GM19455 (cell line): ENCODE measurements around the gene CUX1.
A peak's percentile ranks its signal among the peaks of the same experiment; 100 is the strongest.
"Not testable (repeated sequence)": the region's sequence is repeated elsewhere in the genome, so short reads cannot be mapped to it uniquely, and the experiment has no call there.

Source experiments
- ATAC-seq: cut with Tn5 transposase; IDR thresholded peaks from one replicate; pipeline ENCODE4 v1.9.1; 2021; ENCODE audit not compliant: unreplicated experiment

Gene CUX1

DNA sequence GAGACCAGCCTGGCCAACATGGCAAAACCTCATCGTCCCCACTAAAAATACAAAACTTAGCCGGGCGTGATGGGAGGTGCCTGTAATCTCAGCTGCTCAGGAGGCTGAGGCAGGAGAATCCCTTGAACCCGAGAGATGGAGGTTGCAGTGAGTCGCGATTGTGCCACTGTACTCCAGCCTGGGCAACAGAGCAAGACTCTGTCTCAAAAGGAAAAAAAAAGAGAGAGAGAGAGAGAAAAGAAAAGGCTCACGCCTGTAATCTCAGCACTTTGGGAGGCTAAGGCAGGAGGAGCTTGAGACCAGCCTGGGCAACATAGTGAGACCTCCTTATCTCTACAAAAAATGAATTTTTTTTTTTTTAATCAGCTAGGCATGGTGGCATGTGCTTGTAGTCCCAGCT is 157.6 kb downstream of the CUX1 start:
- ATAC-seq, result no peak

DNA sequence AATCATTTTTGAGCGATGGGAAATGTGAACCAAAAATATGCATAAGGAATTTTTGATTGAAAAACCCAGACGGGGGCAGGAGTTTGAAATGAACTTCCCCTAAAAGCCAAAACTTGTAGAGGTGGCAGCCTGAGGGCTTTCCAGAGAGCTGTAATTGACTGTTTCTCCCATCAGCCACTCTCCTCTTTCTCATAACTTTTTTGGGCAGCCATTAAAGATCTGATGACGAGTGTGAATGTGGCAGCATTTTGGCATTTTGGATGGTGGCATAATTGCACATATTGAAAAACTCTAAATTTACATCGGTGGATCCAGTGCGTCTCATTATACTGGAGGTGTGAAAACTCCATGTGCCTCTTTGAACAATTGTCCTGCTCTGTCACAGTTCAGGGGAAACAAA is 159.0 kb downstream of the CUX1 start:
- ATAC-seq, result no peak

DNA sequence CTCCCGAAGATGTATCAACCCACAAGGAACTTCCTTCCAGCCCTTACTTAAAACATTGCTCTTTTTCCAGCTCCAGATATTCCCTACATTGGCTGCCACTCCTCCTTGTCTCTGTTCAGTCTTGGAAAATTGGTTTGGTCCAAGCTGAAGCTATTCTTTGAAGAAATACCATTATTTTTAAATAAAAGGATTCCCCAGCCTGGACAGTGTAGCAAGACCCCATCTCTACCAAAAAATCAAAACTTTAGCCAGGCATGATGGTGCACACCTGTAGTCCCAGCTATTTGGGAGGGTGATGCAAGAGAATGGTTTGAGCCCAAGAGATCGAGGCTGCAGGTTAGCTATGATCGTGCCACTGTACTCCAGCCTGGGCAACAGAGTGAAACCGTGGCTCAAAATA is 159.8 kb downstream of the CUX1 start:
- no peak for ATAC-seq

DNA sequence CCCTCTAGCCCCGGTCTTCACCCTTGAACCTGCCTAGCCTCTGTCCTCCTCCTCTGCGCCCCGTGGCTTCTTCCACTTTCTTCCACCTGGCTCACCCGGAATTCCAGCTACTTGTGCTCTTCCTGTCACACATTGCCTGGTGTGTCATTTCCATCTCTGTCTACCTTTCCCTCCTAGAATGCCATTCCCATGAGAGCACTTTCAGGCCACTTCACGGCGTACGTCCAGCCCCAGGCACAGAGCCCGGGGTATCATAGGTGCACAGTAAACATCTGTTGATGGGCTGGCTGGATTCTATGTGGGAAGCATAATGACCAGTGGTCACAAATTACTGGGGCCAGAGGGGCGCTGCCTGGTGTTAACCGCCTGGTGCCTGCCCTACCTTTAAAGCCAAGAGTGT is 161.3 kb downstream of the CUX1 start:
- ATAC-seq, result no peak

DNA sequence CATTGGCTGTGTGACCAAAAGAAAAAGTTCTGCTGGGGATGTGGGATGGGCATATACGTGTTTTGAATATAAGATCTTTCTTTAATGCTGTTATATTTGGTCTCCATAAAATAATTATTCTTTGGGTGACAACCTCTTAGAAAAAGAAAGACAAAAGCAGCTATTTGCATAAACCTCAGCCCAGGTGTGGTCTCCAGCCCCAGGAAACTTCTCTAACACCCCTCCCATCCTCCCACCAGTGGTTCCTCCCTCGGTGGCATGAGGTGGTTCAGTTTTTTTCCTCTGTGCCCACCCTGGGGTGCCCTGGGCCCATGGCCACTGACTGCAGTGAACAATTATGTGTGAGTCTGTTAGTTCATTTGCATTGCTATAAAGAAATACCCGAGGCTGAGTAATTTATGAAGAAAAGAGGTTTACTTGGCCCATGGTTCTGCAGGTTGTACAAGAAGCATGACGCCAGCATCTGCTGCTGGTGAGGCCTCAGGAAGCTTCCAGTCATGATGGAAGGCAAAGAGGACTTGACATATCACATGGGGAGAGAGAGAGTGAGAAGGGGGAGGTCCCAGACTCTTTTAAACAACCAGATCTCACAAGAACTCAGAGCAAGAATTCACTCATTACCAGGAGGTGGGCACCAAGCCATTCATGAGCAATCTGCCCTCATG is 165.9 kb downstream of the CUX1 start:
- no peak for ATAC-seq

DNA sequence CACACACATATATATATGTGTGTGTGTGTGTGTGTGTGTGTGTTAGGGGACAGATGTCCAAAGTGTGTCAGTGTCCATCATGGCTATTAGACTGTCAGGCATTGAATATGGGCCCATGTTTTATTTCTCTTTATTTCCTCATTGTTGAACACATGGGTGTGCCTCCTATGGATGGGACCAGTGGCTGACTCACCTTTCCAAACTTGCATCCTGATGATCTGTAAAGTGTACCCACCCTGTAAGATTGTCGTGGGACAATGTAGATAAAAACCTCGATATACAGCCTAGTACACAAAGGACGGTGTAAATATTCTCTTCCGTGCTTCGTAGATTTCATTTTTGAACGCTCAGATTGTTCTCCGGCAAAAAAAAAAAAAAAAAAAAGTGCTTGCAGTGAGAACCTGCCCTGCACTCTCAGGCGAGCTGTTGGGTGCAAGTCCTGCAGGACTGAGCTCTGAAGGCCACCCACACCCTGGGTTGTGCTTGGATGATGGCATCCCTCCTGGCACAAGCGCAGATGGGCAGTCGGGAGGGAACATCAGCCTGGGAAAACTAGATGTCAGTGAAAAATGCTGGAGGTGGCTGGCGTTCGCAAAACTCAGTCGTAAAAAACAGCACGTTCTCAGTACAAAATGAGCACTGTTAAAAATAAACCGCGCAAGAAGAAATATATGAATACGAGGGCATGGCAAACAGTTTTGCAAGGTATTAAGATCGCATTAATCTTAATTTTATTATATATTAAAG is 166.9 kb downstream of the CUX1 start:
- ATAC-seq, result no peak

DNA sequence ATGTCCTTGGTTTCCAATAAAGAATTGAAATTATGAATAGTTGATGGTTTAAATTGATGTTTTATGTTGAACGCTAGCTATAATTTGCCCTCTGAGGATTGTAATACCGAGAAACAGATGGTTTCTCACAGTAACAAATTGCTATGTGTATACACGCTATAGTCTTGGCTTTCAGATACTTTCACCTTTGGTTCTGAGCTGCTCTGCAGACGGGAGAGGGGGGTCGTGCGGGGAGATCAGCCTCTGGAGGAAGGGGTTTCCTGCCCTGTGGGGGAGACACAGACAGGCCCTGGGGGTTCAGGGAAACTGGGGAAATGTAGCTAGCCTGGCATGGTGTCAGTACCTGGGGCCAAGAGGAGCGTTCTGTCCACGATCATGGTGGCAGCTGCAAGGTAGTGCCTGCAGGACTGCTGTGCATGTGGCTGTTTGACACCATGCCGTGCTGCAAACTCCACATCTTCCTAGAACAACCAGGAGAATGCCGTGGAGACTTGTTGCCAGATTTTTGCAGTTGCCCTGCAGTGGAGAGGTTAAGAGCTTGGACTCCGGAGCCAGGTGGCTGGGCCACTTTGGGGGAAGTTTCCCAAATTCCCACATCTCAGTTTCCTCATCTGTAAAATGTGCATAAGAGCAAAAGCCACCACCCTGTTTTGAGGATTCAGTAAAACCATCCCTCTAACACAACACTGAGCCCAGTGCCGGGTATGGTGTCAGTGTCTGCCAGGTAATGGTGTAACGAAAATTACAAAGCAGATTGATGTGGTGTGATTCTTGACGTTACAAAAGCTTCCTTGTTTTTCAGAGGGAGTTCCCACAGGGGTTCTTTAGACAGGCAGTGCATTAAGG is 167.9 kb downstream of the CUX1 start:
- no peak for ATAC-seq

DNA sequence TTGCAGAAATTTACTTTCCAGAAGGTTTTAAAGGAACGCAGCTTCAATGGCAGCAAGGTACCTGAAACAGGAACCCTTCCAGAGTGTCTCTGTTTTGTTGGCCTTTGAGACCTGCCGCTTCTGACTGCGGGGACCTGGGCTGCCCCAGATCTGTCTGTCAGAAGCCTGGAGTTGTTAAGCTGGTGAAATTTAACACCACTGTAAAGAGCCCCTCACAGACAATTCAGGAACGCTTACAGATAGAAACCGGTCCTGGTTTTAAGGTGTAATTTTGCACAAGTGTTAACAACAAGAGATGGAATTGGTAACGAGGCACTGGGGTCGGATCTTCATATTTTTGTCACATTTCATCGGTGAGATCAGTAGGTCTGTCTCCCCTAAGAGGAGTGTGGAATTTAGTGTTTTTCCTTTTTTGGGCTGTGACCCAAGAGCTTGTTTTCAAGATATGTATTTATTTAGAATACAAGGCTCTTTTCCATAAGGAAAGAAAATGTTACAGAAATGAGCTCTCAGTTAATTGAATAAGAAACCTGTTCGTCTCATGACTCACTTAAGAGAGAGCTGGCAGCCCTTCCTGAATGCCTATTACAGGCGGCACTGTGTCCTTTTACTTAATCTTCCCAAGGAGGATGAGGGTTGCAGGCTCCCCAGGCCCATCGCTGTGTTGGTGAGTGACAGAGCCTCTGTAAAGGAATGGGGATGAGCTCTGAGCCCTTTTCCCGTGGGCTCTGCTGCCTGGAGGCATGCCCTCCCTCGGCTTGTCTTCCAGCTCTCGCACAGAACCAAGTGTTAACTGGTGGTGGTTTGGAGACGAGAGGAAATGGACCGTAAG is 168.7 kb downstream of the CUX1 start:
- ATAC-seq, result no peak

DNA sequence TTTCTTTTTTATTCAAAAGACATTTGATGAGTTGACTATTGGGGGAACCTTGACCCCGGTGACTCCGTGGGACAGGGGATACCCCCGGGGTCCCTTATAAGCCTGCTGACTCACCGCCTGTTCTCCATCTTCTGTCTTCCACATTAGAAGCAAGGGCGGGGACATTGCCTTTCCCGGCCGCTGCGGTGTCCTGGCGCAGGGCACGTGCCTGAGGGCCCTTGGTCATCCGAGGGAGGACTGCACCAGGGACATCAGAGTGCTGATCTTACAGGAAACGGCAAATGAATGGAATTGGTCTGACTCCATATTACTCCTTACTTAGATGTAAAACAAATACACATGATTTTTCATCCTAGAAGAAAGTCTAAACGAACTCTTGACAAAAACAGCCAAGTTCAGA is 170.1 kb downstream of the CUX1 start:
- no peak for ATAC-seq

DNA sequence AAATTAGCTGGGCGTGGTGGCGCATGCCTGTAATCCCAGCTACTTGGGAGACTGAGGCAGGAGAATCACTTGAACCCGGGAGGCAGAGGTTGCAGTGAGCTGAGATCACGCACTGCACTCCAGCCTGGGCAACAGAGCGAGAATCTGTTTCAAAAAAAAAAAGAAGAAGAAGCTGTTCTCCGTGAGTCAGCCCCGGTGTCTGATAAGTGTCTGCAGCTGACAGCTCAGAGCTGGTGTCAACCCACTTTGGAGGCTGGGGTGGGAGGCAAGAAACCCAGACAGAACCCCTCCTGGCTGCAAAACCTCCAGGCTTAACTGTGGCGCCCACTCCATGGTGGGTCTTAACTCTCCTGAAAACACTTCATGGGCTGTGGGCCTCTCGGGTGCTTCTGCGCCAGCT is 170.6 kb downstream of the CUX1 start:
- ATAC-seq, result not testable (repeated sequence)

DNA sequence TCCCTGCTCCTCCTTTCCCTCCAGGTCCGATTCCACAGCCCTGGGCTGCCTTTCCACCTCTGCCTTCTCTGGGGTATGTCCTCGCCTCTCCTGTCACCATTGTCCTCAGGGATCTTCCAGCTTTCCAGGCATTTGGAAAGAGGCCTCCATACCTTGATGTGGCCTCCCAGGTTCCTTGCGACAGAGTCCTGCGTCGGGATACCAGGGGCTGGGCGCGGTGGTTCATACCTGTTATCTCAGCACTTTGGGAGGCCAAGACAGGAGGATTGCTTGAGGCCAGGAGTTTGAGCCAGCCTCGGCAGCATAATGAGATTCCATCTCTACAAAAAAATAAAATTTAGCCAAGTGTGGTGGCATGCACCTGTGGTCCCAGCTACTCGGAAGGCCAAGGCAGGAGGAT is 171.1 kb downstream of the CUX1 start:
- ATAC-seq, result no peak

DNA sequence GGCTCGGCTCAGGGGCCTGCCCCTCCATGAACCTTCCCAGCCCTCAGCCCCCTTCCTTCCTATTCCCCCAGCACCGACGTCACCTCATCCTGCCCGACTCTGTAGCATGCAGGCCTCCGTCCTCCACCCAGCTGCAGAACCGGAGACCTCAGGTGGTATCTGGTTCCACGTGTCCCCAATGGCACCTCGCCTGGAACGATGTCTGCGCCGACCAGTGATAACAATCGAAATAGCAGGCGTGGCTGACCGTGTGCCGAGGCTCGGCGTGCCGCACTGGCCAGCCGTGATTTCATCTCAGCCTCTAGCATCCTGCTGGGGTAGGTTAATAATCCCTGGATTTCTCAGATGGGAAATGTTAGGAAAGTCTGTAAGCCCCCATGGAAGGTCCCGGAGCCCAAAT is 171.7 kb downstream of the CUX1 start:
- no peak for ATAC-seq

DNA sequence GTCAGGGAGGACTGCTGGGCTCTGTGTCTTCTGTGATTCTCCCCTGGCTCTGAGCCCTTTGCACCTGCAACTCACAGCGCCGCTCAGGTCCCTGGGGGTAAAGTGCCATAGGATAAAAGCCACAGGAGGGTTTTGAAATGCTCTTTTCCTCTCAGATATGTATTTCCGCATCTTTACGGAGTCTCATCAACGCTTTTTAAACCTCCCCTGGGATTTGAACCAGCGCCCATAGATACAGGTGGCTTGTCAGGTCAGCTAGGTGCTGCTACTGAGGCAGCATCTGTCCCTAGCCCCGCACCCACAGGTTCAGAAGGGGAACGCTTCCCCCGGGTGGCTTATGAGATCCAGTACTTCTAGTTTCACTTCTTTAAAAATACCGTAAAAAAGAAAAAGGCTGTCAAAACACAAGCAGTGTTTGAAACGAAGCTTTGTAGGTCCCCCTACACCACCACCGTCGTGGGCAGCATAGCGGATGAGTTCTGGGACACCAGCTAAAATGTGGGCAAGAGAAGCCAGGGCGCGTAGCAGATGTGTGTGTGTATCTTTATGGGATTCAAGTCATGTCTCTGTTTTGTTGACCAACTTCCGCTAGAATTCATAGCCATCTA is 173.5 kb downstream of the CUX1 start:
- peak; percentile 84 for ATAC-seq

DNA sequence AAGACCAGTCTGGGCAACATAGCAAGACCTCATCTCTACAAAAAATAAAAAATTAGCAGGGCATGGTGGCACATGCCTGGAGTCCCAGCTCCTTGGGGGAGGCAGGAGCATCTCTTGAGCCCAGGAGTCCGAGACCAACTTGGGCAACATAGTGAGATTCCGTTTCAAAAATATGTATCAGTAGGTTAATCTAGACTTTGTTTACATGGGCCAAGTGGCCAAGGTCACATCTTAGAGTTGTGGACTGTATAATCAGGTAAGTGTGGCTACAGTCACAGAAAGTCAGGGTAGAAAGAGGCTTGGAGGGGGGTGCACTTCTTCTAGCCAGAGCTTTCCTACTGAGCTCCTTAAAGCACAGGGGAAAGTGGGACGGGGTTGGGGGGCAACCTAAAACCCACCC is 174.4 kb downstream of the CUX1 start:
- ATAC-seq, result no peak

DNA sequence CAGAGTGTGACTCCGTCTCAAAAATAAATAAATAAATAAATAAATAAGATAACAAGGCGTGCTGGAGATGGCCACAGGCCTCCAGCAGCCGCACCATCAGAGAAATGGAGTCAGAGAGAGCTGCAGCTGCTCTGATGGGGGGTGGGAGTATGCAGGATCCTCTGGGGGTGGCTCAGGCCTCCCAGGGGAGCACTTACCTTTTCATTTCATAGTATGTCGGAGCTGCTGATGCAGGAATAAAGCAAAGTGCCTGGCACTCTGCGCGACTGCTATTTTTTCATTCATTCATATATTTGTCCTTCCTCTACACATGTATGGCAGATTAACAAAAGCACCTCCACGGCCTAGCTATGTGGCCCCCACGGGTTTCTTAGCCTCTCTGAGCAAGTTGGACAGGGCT is 175.9 kb downstream of the CUX1 start:
- no peak for ATAC-seq

DNA sequence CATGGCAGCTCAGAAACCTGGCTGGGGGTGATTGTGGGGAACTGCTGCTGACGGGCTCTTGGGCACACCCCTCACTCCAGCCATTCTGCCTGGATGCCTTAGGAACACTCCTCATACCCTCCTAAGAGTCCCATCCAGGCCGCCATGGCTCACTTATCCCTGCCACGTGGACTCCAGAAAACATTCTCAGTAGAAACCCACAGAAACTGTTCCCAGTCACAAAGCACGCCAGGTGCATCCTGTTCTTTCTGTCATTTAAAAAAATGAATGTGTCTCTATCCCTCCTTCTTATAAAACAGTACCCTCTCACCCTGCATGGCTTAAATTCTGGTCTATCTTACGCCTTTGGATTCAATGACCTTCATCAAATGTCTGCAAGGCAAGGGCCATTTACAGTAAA is 177.7 kb downstream of the CUX1 start:
- no peak for ATAC-seq

DNA sequence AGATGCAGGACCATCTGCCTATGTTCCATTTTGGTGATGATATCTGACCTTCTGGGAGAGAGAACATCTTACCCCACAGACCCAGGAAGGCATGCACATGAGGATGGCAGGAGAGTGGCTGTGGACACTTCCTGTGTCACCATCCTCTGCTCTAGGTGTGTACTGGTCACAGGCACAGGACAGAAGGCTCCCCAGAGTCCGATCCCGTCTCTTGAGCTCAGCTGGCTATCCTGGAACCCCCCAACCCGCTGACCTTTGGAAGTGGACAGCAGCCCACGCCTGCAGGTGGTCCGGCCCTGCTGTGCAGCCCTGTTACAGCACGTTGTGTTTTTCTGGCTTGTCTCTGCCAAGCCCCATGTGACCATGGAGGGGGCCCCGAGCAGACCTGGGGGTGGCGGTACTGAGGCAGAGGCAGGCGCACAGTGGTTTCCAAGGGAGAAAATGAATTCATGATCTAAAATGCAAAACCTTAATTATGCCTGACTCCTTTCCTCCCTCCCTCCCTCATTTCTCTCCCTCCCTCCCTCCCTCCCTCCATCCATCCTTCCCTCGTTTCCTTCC is 178.8 kb downstream of the CUX1 start:
- no peak for ATAC-seq

DNA sequence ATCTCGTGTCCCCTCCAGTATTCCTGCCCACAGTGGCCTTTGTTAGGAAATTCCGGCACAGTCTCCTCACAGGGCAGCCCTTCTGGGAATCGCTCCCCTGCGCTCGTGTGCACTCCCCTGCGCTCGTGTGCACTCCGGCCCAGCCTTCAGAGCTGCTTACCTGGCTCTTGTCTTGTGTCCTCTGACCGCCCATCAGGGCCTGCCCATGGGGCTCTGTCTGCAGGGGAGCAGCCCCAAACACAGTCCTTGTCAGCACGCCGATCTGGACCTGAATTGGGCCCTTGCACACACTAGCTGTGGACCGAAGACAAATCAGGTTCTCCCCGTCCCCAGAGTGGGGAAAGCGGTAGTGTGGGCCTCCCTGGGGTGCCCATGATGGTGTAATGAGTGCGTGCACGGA is 179.4 kb downstream of the CUX1 start:
- no peak for ATAC-seq

DNA sequence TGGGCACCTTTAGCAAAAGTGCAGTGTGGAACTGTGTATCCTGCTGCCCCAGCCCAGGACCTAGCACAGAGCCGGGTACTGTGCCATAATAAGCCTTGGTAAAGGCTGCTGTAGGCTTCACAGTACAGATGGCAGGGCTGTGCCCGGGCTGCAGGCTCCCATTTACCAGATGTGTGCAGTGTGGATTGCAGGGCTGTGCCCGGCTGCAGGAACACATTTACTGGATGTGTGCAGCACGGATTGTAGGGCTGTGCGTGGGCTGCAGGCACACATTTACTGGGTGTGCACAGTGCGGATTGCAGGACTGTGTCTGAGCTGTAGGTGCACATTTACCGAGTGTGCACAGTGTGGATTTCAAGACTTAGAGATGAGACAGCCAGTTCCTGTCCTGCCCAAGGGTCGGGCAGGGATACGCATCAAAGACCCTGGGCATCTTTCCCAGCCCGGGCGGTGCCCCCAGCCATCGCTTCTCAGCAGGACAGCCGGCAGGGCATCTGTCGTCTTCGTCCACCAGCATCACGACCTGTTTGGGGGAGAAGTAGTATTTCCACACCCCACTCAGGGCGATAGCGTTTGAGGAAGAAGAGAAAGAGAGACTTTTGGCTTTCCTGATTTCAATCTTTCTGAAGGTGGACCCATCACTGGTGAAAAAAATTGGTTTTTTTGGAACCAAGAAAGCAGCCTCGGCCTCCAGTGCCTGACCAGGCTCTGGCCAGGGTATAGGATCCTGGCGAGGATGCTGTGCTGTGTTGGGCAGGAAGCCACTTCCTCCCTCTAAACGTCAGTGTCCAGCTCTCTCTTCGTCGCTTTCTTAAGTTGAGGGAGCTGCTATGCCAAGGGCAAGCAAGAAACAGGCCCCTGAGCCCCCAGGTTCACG is 180.8 kb downstream of the CUX1 start:
- ATAC-seq, result no peak

DNA sequence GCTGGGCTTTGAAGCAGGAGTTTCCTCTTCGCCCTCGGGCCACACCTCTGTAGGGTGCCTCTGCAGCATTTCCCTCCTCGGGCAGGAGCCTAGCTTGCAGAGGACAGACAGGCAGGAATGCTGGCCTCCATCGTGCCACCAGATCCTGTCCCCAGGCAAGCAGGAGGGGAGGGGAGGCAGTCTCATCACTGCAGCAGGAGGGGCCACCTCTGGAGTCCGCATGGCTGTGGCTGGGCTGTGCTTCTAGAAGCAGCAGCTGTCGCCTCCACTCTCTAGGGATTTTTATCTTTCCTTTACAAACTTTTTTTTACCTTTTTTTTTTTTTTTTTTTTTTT is 181.4 kb downstream of the CUX1 start:
- ATAC-seq, result no peak
